AG04449 (cell line): ENCODE measurements around the gene C19orf25.
"Not testable (repeated sequence)": the region's sequence is repeated elsewhere in the genome, so short reads cannot be mapped to it uniquely, and the experiment has no call there.

Source experiments
- CTCF ChIA-PET: fragments of 350-600 bp; formaldehyde crosslinking; extraction: SDS; loops from one replicate; lab custom pipeline; 2021; ENCODE audit warnings: antibody characterized with exemption; lab: Yijun Ruan, JAX
- POLR2A ChIA-PET: fragments of 400-600, 350-600 bp; formaldehyde crosslinking; extraction: SDS; loops from one replicate; lab custom pipeline; 2020; ENCODE audit warnings: antibody characterized with exemption, inconsistent platforms; lab: Yijun Ruan, JAX
- DNase-seq: peaks from one replicate; pipeline ENCODE4 v3.0.0-alpha.2; 2010; ENCODE audit warnings: low read depth, low spot score
- H3K4me3 ChIP-seq: 2 replicates; pipeline ENCODE4 v1.5.1; 2011; ENCODE audit warnings: low read depth, mild to moderate bottlenecking, control low read depth, low read length
- CTCF ChIP-seq: IDR thresholded peaks from one replicate; pipeline ENCODE4 v1.5.1; 2011; ENCODE audit warnings: mild to moderate bottlenecking, moderate library complexity, low read length, control low read depth, inconsistent platforms; ENCODE audit not compliant: insufficient read depth; ENCODE audit errors: missing control alignments

Gene C19orf25

GRCh38 chr19:1481893-1482360 lies 2.9 kb upstream of the C19orf25 start:
- H3K4me3 ChIP-seq, result no peak overlapping the region
- TF ChIP-seq CTCF, result no peak
- CTCF ChIA-PET, result no interaction called here
- no peak for DNase-seq
- POLR2A ChIA-PET, result no interaction called here

GRCh38 chr19:1481224-1481892 lies 2.3 kb upstream of the C19orf25 start:
- ChIA-PET CTCF (no interaction called here), POLR2A (no interaction called here)
- no peak overlapping the region for H3K4me3 ChIP-seq
- no peak for TF ChIP-seq CTCF
- no peak for DNase-seq

- DNase-seq, H3K4me3 ChIP-seq, POLR2A ChIA-PET: not testable (repeated sequence)
- CTCF ChIA-PET, result interaction anchor here (1.8 to 2.9 kb wide), 2 partner anchors 8 to 11 kb away, joined by 7 to 16 read pairs; no protein-coding TSS in a partner anchor
These were observed 2.0 kb downstream of the C19orf25 start for GRCh38 chr19:1477056-1477455.

- H3K4me3 ChIP-seq, result no peak overlapping the region
- no peak for TF ChIP-seq CTCF
- CTCF ChIA-PET, result interaction anchor here (2.9 kb wide), 1 partner anchor 10 kb away, joined by 16 read pairs; no protein-coding TSS in a partner anchor
- POLR2A ChIA-PET, result interaction anchor here (1.0 kb wide), 1 partner anchor 10 kb away, joined by 3 read pairs; no protein-coding TSS in a partner anchor
- DNase-seq, result no peak
These were observed 3.1 kb downstream of the C19orf25 start for GRCh38 chr19:1475751-1476437.

- H3K4me3 ChIP-seq, result no peak overlapping the region
- POLR2A ChIA-PET, result interaction anchor here (1.0 kb wide), 1 partner anchor 9 kb away, joined by 3 read pairs; no protein-coding TSS in a partner anchor
- CTCF ChIA-PET, result no interaction called here
- no peak for TF ChIP-seq CTCF
- DNase-seq, result no peak
These were observed 4.2 kb downstream of the C19orf25 start for GRCh38 chr19:1474765-1475351.

GRCh38 chr19:1474011-1474764 lies 4.8 kb downstream of the C19orf25 start:
- ChIA-PET CTCF (interaction anchor here (0.8 kb wide), 1 partner anchor 198 kb away, joined by 3 read pairs; no protein-coding TSS in a partner anchor), POLR2A (no interaction called here)
- TF ChIP-seq CTCF, result no peak

More at GRCh38 chr19:1474011-1474764, 4.8 kb downstream of the C19orf25 start:
- no peak for DNase-seq
- H3K4me3 ChIP-seq, result no peak overlapping the region
